ENCODE data around the gene RTBDN.

GRCh38 chr19:12858041-12858928 is 23.9 kb upstream of the RTBDN start:
- TF ChIP-seq YY1 (IDR thresholded peaks at IDR 0.05; ENCODE audit: low read depth): no peak
- TF ChIP-seq, protein P1, sequence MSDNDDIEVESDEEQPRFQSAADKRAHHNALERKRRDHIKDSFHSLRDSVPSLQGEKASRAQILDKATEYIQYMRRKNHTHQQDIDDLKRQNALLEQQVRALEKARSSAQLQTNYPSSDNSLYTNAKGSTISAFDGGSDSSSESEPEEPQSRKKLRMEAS (IDR thresholded peaks at IDR 0.05): no peak
